Psoas muscle (tissue), 8 donors: Measurements from ENCODE around the gene CTPS2. TPM values are rescaled to one million over a fixed set of nuclear protein-coding genes. Genes with fewer than 3 reads are reported as not detected.
A peak's percentile ranks its signal among the peaks of the same experiment; 100 is the strongest.
"Not testable (repeated sequence)": the region's sequence is repeated elsewhere in the genome, so short reads cannot be mapped to it uniquely, and the experiment has no call there.

Experiments
- ATAC-seq, 4 donors: fragments of 200-7000 bp; cut with Tn5 transposase; one replicate each; pipeline ENCODE4 v1.9.1; 2020; ENCODE audit warnings: moderate library complexity in 3 of 4, mild to moderate bottlenecking in 2 of 4
- DNase-seq, 2 donors: peaks; one replicate each; pipeline ENCODE4 v3.0.0-alpha.2; 2020
- H3K27ac ChIP-seq: fragments of 200-600 bp; one replicate; pipeline ENCODE4 v1.8.0; 2022
- H3K27me3 ChIP-seq, 3 donors: fragments of 200-600 bp in 1 of 3; one replicate each; pipeline versions ENCODE4 v1.6.1 to v1.8.0; 2013 to 2022; ENCODE audit warnings: low read length in 2 of 3, mild to moderate bottlenecking in 2 of 3, moderate library complexity in 1 of 3; ENCODE audit not compliant: insufficient read depth in 3 of 3
- H3K36me3 ChIP-seq, 2 donors: fragments of 200-600 bp in 1 of 2; one replicate each; pipeline versions ENCODE4 v1.6.1 to v1.8.0; 2013 to 2022; ENCODE audit warnings: low read depth in 1 of 2, mild to moderate bottlenecking in 1 of 2, moderate library complexity in 1 of 2; ENCODE audit not compliant: insufficient read depth in 1 of 2
- H3K4me1 ChIP-seq: fragments of 200-600 bp; one replicate; pipeline ENCODE4 v1.8.0; 2022
- H3K4me3 ChIP-seq: fragments of 200-600 bp; one replicate; pipeline ENCODE4 v1.8.0; 2022; ENCODE audit warnings: mild to moderate bottlenecking
- H3K9me3 ChIP-seq: fragments of 200-600 bp; one replicate; pipeline ENCODE4 v1.8.0; 2022
- CTCF ChIP-seq: fragments of 200-600 bp; IDR thresholded peaks from one replicate; pipeline ENCODE4 v1.8.0; 2022; ENCODE audit warnings: antibody characterized with exemption
- WGBS, 3 donors: extraction: QIAGEN DNeasy Blood & Tissue Kit; methylation state at CpG; one replicate each; pipeline versions ENCODE4 v1.1.6 to v1.1.7; 2013; 5-methylcytosine and 5-hydroxymethylcytosine counted together
- intact Hi-C, 2 donors: fragments of 100-400 bp; cut with DNase I; formaldehyde crosslinking; loops; one replicate each; pipeline versions ENCODE4 v1.11.0 to v1.14.2; 2022
- long read RNA-seq, 2 donors: library from polyadenylated mRNA; unstranded; transcript quantifications; one replicate each; pipeline ENCODE4 v2.0.0, GENCODE V29; 2021
- polyA plus RNA-seq, 3 donors: library from polyadenylated mRNA; stranded (reverse); fragments of 200-250 nt; gene quantifications; one replicate each; pipeline ENCODE4 v1.2.3, GENCODE V29; 2013
- total RNA-seq, 4 donors: library from RNA; stranded (reverse); fragmentation: NEBNext Ultra II Directional in 2 of 4; extraction: Animal tissue kit (Norgen Biotek cat#: 25700) in 2 of 4; gene quantifications; one replicate each; pipeline versions ENCODE4 v1.2.1 to v1.2.4, GENCODE V29; 2021 to 2023
- donor health status: healthy with polysubstance abuse.
- donor health status: DM: no; HTN: no; CAD: no; lungs with moderate emphysema.
- donor health status: Bipolar disorder and iron deficiency.
- donor health status: healthy.
- donor health status: DM: yes; HTN: yes; CAD: no.
- donor health status: DM: no; HTN: no; CAD: no.
- donor health status: DM: no; HTN: no; CAD: no.
- donor health status: DM: yes; HTN: yes; CAD: no.

CTPS2 gene
- 1 to 10 TPM; 2.5 to 3.8 (median 3.0) TPM for total RNA-seq
- polyA plus RNA-seq, result 1 to 10 TPM; 1.1 to 2.4 (median 1.2) TPM
- long read RNA-seq, donor 1, partial matches to known transcripts, result 1 of 1 reads
- long read RNA-seq, donor 1, other reads (novel, unspliced or antisense), result 0 of 1 reads
- long read RNA-seq, donor 2, partial matches to known transcripts, result 0 of 2 reads
- long read RNA-seq, donor 2, other reads (novel, unspliced or antisense), result 1 of 2 reads

- H3K27ac ChIP-seq, result peak within 1 kb of the TSS; percentile 80
- H3K4me3 ChIP-seq, result peak within 1 kb of the TSS; percentile 87
- no peaks in the 10 kb centered on the region for H3K9me3 ChIP-seq
- 5 to 7% (median 5%) methylated on average over 13 to 30 of the region's 30 CpGs for WGBS, 3 donors
- H3K36me3 ChIP-seq, result peaks cover 0 to 3% of the 10 kb centered on the region in 2 donors
- H3K4me1 ChIP-seq, result no peaks in the 10 kb centered on the region
- ATAC-seq (peak; percentile 84 to 92 (median 89)), DNase-seq (peak; percentile 65 to 77)
- peaks cover 0 to 46% (median 0%) of the 10 kb centered on the region in 3 donors for H3K27me3 ChIP-seq
- intact Hi-C loops, result loop anchor here in 1 of 2 donors (10.0 kb wide), 1 partner anchor 858 kb away; the partner anchor contains the start of gene AP1S2
- no peak for TF ChIP-seq CTCF
These were observed at the start of gene CTPS2 for GRCh38 chrX:16712548-16713155. CTPS2 (minus strand) TSS chrX:16712669; CDS start chrX:16702902, 9,767 bp downstream.

GRCh38 chrX:16761500-16761899 is 49.0 kb upstream of the CTPS2 start:
- H3K9me3 ChIP-seq, intact Hi-C loops, ATAC-seq, H3K27me3 ChIP-seq, H3K4me1 ChIP-seq, H3K27ac ChIP-seq, H3K4me3 ChIP-seq, DNase-seq: not testable (repeated sequence)
- 88 to 96% (median 92%) methylated on average over 4 of the region's 4 CpGs for WGBS, 3 donors
- H3K36me3 ChIP-seq, result peaks cover 4 to 52% of the 10 kb centered on the region in 2 donors

- Histone ChIP-seq H3K9me3 (no peaks in the 10 kb centered on the region), H3K36me3 (peaks cover 4 to 81% of the 10 kb centered on the region in 2 donors), H3K4me1 (no peaks in the 10 kb centered on the region), H3K4me3 (no peak overlapping the region), H3K27ac (no peak overlapping the region), H3K27me3 (no peaks in the 10 kb centered on the region)
- intact Hi-C loops, result no loop called here
- WGBS, 3 donors, result 78 to 89% (median 86%) methylated on average over 4 of the region's 4 CpGs
- TF ChIP-seq CTCF, result no peak
- DNase-seq (no peak), ATAC-seq (no peak)
These were observed 44.3 kb upstream of the CTPS2 start for GRCh38 chrX:16756724-16757123.

GRCh38 chrX:16754019-16754418 is 41.5 kb upstream of the CTPS2 start:
- H3K36me3 ChIP-seq, result peaks cover 4 to 72% of the 10 kb centered on the region in 2 donors
- no peaks in the 10 kb centered on the region for H3K27me3 ChIP-seq
- ATAC-seq (no peak), DNase-seq (no peak)
- H3K27ac ChIP-seq, result no peak overlapping the region
- H3K4me1 ChIP-seq, result no peaks in the 10 kb centered on the region
- no peak for TF ChIP-seq CTCF
- intact Hi-C loops, result no loop called here
- H3K9me3 ChIP-seq, result no peaks in the 10 kb centered on the region
- no peak overlapping the region for H3K4me3 ChIP-seq
- WGBS, 3 donors, result 88 to 100% (median 96%) methylated on average over 2 of the region's 2 CpGs

- DNase-seq (no peak), ATAC-seq (no peak)
- Histone ChIP-seq H3K9me3 (no peaks in the 10 kb centered on the region), H3K27me3 (no peaks in the 10 kb centered on the region), H3K27ac (no peak overlapping the region), H3K36me3 (peaks cover 0 to 69% of the 10 kb centered on the region in 2 donors), H3K4me1 (no peaks in the 10 kb centered on the region), H3K4me3 (no peak overlapping the region)
- WGBS, 3 donors, result 92 to 98% (median 95%) methylated on average over 7 of the region's 7 CpGs
- TF ChIP-seq CTCF, result no peak
- intact Hi-C loops, result no loop called here
These were observed 37.7 kb upstream of the CTPS2 start for GRCh38 chrX:16750136-16750535.
